B cell (primary cell): ENCODE data around the gene JPT1. TPM values are rescaled to one million over a fixed set of nuclear protein-coding genes. Genes with fewer than 3 reads are reported as not detected.
A peak's percentile ranks its signal among the peaks of the same experiment; 100 is the strongest.

ENCODE experiments used
- ATAC-seq: fragments of 200-7000 bp; cut with Tn5 transposase; one replicate; pipeline ENCODE4 v1.10.0; 2021; ENCODE audit warnings: low read depth, mild to moderate bottlenecking, moderate number of reproducible peaks, moderate library complexity
- CTCF ChIA-PET: fragments of 350-600 bp; sonication (Branson Sonifier 250); formaldehyde crosslinking; loops from one replicate; lab custom pipeline; 2021; ENCODE audit warnings: antibody characterized with exemption, inconsistent platforms; lab: Charles Lee
- POLR2A ChIA-PET: fragments of 350-600 bp; sonication (Branson Sonifier 250); formaldehyde crosslinking; loops from one replicate; lab custom pipeline; 2021; ENCODE audit warnings: antibody characterized with exemption; lab: Charles Lee
- DNase-seq: peaks from one replicate; pipeline ENCODE4 v3.0.0; 2013
- H2AFZ ChIP-seq: 2 replicates; pipeline ENCODE4 v1.6.1; 2012; ENCODE audit warnings: mild to moderate bottlenecking, low read depth, low read length; ENCODE audit not compliant: insufficient read depth, poor library complexity, severe bottlenecking
- H3K27ac ChIP-seq, 2 donors: 1 replicate in 1 of 2; 2 replicates in 1 of 2; pipeline ENCODE4 v1.5.1; 2012 to 2013; ENCODE audit warnings: low read length in 2 of 2, mild to moderate bottlenecking in 2 of 2, moderate library complexity in 1 of 2
- H3K27me3 ChIP-seq, 4 experiments: fragments of 200-600 bp in 1 of 4; sonication (generic) in 1 of 4; replicated peaks in 1 of 4; 1 replicate in 2 of 4; 2 replicates in 2 of 4; pipeline versions ENCODE4 v1.6.1 to v1.7.0; 2013 to 2016; ENCODE audit warnings: low read length in 3 of 4, mild to moderate bottlenecking in 2 of 4, mixed read lengths in 1 of 4, moderate library complexity in 1 of 4; ENCODE audit not compliant: insufficient read depth in 4 of 4, control insufficient read depth in 3 of 4; ENCODE audit errors: control extremely low read depth in 1 of 4
- H3K36me3 ChIP-seq, 2 experiments: replicated peaks in 1 of 2; 1 replicate in 1 of 2; 2 replicates in 1 of 2; pipeline versions ENCODE4 v1.6.1 to v1.7.1; 2013; ENCODE audit warnings: low read length in 1 of 2; ENCODE audit not compliant: insufficient read depth in 2 of 2, control insufficient read depth in 1 of 2; ENCODE audit errors: control extremely low read depth in 1 of 2, extremely low read depth in 1 of 2
- H3K4me1 ChIP-seq, 2 donors: fragments of 200-600 bp in 1 of 2; sonication (generic) in 1 of 2; 1 replicate in 1 of 2; 2 replicates in 1 of 2; pipeline versions ENCODE4 v1.5.1 to v1.6.1; 2013 to 2017; ENCODE audit warnings: low read length in 2 of 2; ENCODE audit not compliant: control insufficient read depth in 2 of 2, insufficient read depth in 2 of 2
- H3K4me2 ChIP-seq: replicated peaks from 2 replicates; pipeline ENCODE3; 2012; ENCODE audit warnings: mild to moderate bottlenecking, low read depth, low read length; ENCODE audit not compliant: poor library complexity, severe bottlenecking
- H3K4me3 ChIP-seq, 5 experiments: fragments of 200-600 bp in 1 of 5; sonication (generic) in 1 of 5; 1 replicate in 3 of 5; 2 replicates in 2 of 5; pipeline versions ENCODE4 v1.5.1 to v1.7.0; 2011 to 2016; ENCODE audit warnings: low read length in 4 of 5, mild to moderate bottlenecking in 4 of 5, low read depth in 2 of 5, control low read depth in 1 of 5, moderate library complexity in 1 of 5; ENCODE audit not compliant: insufficient read depth in 1 of 5; ENCODE audit errors: control extremely low read depth in 1 of 5, extremely low read depth in 1 of 5
- H3K79me2 ChIP-seq: fragments of 200-600 bp; sonication (generic); one replicate; pipeline ENCODE4 v1.6.0; 2016; ENCODE audit warnings: low read length; ENCODE audit not compliant: control insufficient read depth, insufficient read depth
- H3K9ac ChIP-seq: fragments of 200-600 bp; sonication (generic); 2 replicates; pipeline ENCODE4 v1.6.1; 2017; ENCODE audit warnings: mild to moderate bottlenecking, low read length, moderate library complexity
- H3K9me3 ChIP-seq, 3 donors: one replicate each; pipeline versions ENCODE4 v1.6.1 to v1.7.1; 2013; ENCODE audit warnings: low read length in 2 of 3; ENCODE audit not compliant: control insufficient read depth in 2 of 3, insufficient read depth in 1 of 3; ENCODE audit errors: control extremely low read depth in 1 of 3
- H4K20me1 ChIP-seq: 2 replicates; pipeline ENCODE4 v1.6.0; 2012; ENCODE audit warnings: mild to moderate bottlenecking, low read length; ENCODE audit not compliant: insufficient read depth, control insufficient read depth, poor library complexity, severe bottlenecking
- H3K27ac Mint-ChIP-seq: one replicate; pipeline ENCODE4 v1.8.0; 2021; ENCODE audit warnings: mixed read lengths
- H3K27me3 Mint-ChIP-seq: one replicate; pipeline ENCODE4 v1.8.0; 2021; ENCODE audit warnings: mixed read lengths
- H3K4me1 Mint-ChIP-seq: one replicate; pipeline ENCODE4 v1.8.0; 2021; ENCODE audit warnings: mixed read lengths
- H3K4me3 Mint-ChIP-seq: one replicate; pipeline ENCODE4 v1.8.0; 2021; ENCODE audit warnings: mixed read lengths
- H3K9me3 Mint-ChIP-seq: one replicate; pipeline ENCODE4 v1.8.0; 2022; ENCODE audit warnings: mixed read lengths; ENCODE audit not compliant: insufficient read depth
- EZH2 ChIP-seq: IDR thresholded peaks from 2 replicates; pipeline ENCODE4 v1.6.1; 2012; ENCODE audit warnings: borderline replicate concordance, low read depth, mild to moderate bottlenecking, moderate library complexity, low read length; ENCODE audit not compliant: insufficient read depth, poor library complexity, severe bottlenecking
- WGBS: methylation state at CpG from one replicate; pipeline ENCODE4 v1.1.5; 2013; ENCODE audit warnings: missing lambda C conversion rate; ENCODE audit not compliant: insufficient coverage; 5-methylcytosine and 5-hydroxymethylcytosine counted together
- intact Hi-C: fragments of 100-400 bp; cut with micrococcal nuclease; formaldehyde crosslinking; loops from one replicate; pipeline ENCODE4 v1.10.0; 2022
- polyA plus RNA-seq: library from polyadenylated mRNA; depleted of rRNA; stranded (reverse); fragments of >200 nt; gene quantifications from 2 replicates; pipeline ENCODE4 v1.2.3, GENCODE V29; 2012
- total RNA-seq, 2 donors: library from RNA; stranded (reverse); fragments of 120-200 nt in 1 of 2; gene quantifications; 1 replicate in 1 of 2; 2 replicates in 1 of 2; pipeline versions ENCODE4 v1.2.3 to v1.2.4, GENCODE V29; 2013 to 2022
- TF ChIP-seq, protein P1 (sequence below): fragments of 200-600 bp; IDR thresholded peaks from one replicate; pipeline ENCODE4 v1.8.0; 2022; ENCODE audit warnings: antibody characterized with exemption, mild to moderate bottlenecking

Gene JPT1
- total and polyA plus RNA-seq, 2 donors (not counting 1 experiment from before 2014, with no cell fraction given) = 34.8 to 37.6 TPM

DNA sequence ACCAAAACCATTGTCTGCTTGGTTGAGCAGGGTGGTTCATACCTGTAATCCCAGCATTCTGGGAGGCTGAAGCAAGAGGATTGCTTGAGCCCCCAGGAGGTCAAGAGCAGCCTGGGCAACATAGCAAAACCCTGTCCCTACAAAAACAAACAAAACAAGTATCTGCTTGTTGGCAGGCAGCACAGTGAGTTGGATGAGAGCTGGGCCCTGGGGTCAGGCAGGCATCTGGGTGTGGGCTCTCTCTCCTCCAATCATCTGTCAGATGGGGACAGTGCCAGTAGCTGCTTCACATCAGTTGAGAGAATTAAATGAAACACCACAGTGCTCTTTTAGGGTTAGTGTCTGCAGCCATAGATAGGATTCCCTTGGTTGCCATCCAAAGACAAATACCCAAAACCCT, 38.8 kb downstream of the JPT1 start:
- H2AFZ ChIP-seq = no peak overlapping the region
- peaks cover 6% of the 10 kb centered on the region for H4K20me1 ChIP-seq
- peaks cover 63% of the 10 kb centered on the region for H3K4me1 Mint-ChIP-seq
- H3K36me3 ChIP-seq = no peaks in the 10 kb centered on the region
- TF ChIP-seq, protein P1, sequence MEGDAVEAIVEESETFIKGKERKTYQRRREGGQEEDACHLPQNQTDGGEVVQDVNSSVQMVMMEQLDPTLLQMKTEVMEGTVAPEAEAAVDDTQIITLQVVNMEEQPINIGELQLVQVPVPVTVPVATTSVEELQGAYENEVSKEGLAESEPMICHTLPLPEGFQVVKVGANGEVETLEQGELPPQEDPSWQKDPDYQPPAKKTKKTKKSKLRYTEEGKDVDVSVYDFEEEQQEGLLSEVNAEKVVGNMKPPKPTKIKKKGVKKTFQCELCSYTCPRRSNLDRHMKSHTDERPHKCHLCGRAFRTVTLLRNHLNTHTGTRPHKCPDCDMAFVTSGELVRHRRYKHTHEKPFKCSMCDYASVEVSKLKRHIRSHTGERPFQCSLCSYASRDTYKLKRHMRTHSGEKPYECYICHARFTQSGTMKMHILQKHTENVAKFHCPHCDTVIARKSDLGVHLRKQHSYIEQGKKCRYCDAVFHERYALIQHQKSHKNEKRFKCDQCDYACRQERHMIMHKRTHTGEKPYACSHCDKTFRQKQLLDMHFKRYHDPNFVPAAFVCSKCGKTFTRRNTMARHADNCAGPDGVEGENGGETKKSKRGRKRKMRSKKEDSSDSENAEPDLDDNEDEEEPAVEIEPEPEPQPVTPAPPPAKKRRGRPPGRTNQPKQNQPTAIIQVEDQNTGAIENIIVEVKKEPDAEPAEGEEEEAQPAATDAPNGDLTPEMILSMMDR = no peak
- TF ChIP-seq EZH2 = no peak
- no peaks in the 10 kb centered on the region for H3K27me3 Mint-ChIP-seq
- peak overlapping the region; percentile 37 for H3K27ac Mint-ChIP-seq
- DNase-seq (no peak), ATAC-seq (no peak)
- H3K4me3 ChIP-seq = no peak overlapping the region
- no peaks in the 10 kb centered on the region for H3K27me3 ChIP-seq
- no peak overlapping the region for H3K9ac ChIP-seq
- CTCF ChIA-PET = interaction anchor here (1.2 to 11.4 kb wide), 11 partner anchors 11 to 153 kb away, joined by 3 to 373 read pairs (median 25); partner anchors contain the start of genes JPT1, MRPS7, NT5C and NUP85
- POLR2A ChIA-PET = interaction anchor here (0.6 to 5.4 kb wide), 2 partner anchors 16 to 49 kb away, joined by 6 to 49 read pairs; partner anchors contain the start of gene NT5C
- H3K79me2 ChIP-seq = peaks cover 41% of the 10 kb centered on the region
- peak overlapping the region in 1 of 2 donors; percentile 48 for H3K27ac ChIP-seq
- peak overlapping the region; percentile 93 for H3K4me3 Mint-ChIP-seq
- intact Hi-C loops = no loop called here
- peaks cover 49 to 58% of the 10 kb centered on the region in 2 donors for H3K4me1 ChIP-seq
- H3K4me2 ChIP-seq = peak overlapping the region; percentile 82
- H3K9me3 ChIP-seq = no peaks in the 10 kb centered on the region
- H3K9me3 Mint-ChIP-seq = no peaks in the 10 kb centered on the region

DNA sequence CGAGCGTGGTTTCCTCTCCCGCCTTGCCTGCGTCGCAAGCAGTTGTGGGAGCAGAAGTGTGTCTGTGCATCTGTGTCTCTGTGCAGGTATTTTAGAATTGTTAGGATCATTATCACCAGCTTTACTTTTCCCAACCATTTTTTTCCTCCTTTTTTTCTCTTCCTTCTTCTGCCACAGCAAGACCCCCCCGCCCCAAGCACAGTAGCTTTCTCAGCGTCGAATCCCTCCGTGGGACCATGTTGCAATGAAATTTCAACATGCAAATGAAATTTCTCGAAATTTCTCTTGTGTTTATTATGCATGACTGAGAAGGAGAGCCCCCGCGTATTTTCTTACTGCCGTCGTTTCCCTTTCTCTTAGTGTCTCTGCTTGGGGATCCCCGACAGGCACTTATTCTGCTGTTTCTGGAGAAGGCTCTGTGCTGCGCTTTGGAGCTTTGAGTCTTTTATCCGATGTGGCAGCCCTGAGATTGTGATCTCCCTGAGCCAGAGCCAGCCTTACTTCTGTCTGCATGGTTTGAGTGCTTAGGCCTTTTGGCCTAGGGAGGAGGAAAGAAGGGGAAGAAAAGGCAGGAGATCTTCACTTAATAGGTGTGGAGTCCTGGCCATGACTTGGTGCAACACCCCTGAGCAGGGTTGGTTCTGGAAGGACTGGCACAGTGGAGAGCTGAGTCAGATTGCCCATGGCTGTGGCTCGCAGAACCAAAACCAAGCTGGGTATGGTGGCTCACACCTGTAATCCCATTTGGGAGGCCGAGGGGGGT, 39.6 kb downstream of the JPT1 start:
- no peaks in the 10 kb centered on the region for H3K27me3 ChIP-seq
- no peaks in the 10 kb centered on the region for H3K9me3 ChIP-seq
- H2AFZ ChIP-seq = peak overlapping the region; percentile 86
- 10% methylated on average over 13 of the region's 19 CpGs for WGBS
- peaks cover 6% of the 10 kb centered on the region for H4K20me1 ChIP-seq
- H3K4me1 Mint-ChIP-seq = peaks cover 64% of the 10 kb centered on the region
- TF ChIP-seq, protein P1 = no peak
- H3K4me2 ChIP-seq = peak overlapping the region; percentile 82
- ATAC-seq (peak; percentile 19), DNase-seq (peak; percentile 71)
- peak overlapping the region; percentile 51 to 81 (median 60) for H3K4me3 ChIP-seq
- ChIA-PET POLR2A (interaction anchor here (0.6 to 5.4 kb wide), 13 partner anchors 9 to 481 kb away, joined by 3 to 49 read pairs (median 6); partner anchors contain the start of genes JPT1, MIF4GD, MRPL58 and NT5C), CTCF (interaction anchor here (0.6 to 11.4 kb wide), 62 partner anchors 10 to 453 kb away, joined by 3 to 373 read pairs (median 6); partner anchors contain the start of genes HID1, JPT1, MIF4GD and MRPS7)
- H3K9me3 Mint-ChIP-seq = no peaks in the 10 kb centered on the region
- H3K4me3 Mint-ChIP-seq = peak overlapping the region; percentile 93
- H3K27ac ChIP-seq = peak overlapping the region; percentile 49 to 72
- no peaks in the 10 kb centered on the region for H3K36me3 ChIP-seq
- no peaks in the 10 kb centered on the region for H3K27me3 Mint-ChIP-seq
- H3K79me2 ChIP-seq = peaks cover 40% of the 10 kb centered on the region
- H3K9ac ChIP-seq = peak overlapping the region; percentile 71
- peaks cover 52 to 62% of the 10 kb centered on the region in 2 donors for H3K4me1 ChIP-seq
- H3K27ac Mint-ChIP-seq = peak overlapping the region; percentile 94
- intact Hi-C loops = loop anchor here (1.0 kb wide), 7 partner anchors 17 to 298 kb away; partner anchors contain the start of genes JPT1 and NT5C
